Measurements from ENCODE around the gene R3HCC1L.

DNA sequence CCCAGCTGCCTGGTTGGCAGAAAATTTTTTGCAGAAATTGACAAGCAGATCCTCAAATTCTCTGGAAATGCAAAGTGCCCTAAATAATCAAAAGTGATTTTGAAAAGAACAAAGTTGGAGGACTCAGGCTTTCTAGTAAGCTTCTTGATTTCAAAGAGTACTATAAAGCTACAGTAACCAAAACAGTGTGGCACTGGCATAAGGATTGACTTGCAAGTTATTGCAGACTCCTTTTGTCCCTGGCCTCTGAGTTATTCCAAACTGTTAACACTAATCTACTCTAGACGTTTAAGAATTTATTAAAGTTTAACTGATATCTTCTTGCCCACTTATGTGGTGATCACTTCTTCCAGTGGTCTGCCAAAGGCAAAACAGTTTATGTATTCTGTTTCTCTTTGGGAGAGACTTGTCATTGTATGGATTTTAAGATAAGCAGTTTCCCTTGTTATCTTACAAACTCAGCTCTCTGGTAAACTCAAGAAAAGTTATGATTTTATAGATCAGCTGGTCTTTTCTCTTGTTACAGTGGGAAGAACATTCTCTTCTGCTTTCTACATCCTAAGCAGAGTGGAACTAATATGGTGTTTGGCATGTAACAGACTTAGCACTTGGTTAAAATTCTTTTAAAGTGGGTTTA, 92.2 kb downstream of the R3HCC1L start:
- TF ChIP-seq POLR2A (IDR thresholded peaks at IDR 0.05): no peak
- TF ChIP-seq, protein P1, sequence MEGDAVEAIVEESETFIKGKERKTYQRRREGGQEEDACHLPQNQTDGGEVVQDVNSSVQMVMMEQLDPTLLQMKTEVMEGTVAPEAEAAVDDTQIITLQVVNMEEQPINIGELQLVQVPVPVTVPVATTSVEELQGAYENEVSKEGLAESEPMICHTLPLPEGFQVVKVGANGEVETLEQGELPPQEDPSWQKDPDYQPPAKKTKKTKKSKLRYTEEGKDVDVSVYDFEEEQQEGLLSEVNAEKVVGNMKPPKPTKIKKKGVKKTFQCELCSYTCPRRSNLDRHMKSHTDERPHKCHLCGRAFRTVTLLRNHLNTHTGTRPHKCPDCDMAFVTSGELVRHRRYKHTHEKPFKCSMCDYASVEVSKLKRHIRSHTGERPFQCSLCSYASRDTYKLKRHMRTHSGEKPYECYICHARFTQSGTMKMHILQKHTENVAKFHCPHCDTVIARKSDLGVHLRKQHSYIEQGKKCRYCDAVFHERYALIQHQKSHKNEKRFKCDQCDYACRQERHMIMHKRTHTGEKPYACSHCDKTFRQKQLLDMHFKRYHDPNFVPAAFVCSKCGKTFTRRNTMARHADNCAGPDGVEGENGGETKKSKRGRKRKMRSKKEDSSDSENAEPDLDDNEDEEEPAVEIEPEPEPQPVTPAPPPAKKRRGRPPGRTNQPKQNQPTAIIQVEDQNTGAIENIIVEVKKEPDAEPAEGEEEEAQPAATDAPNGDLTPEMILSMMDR (IDR thresholded peaks at IDR 0.05): no peak
- no peak for TF ChIP-seq POLR2AphosphoS5 (IDR thresholded peaks at IDR 0.05)
- no peak for TF ChIP-seq EP300 (IDR thresholded peaks at IDR 0.05; ENCODE audit: low read depth)
